ENCODE measurements around the gene PACSIN1.

PACSIN1 gene

GRCh38 chr6:34565722-34566137, 99.9 kb downstream of the PACSIN1 start:
- FAIRE-seq, result no peak

- no peak for FAIRE-seq
Measured at GRCh38 chr6:34566830-34567546, 101.1 kb downstream of the PACSIN1 start.

- FAIRE-seq, result no peak
Measured at GRCh38 chr6:34568341-34569201, 102.7 kb downstream of the PACSIN1 start.

- FAIRE-seq, result no peak
Measured at GRCh38 chr6:34569361-34569973, 103.6 kb downstream of the PACSIN1 start.

- no peak for FAIRE-seq
Measured at GRCh38 chr6:34570066-34570833, 104.4 kb downstream of the PACSIN1 start.

- FAIRE-seq, result no peak
Measured at GRCh38 chr6:34571388-34571787, 105.5 kb downstream of the PACSIN1 start.

- no peak for FAIRE-seq
Measured at GRCh38 chr6:34572021-34572420, 106.1 kb downstream of the PACSIN1 start.

- no peak for FAIRE-seq
Measured at GRCh38 chr6:34572585-34572984, 106.7 kb downstream of the PACSIN1 start.

GRCh38 chr6:34573567-34574183, 107.8 kb downstream of the PACSIN1 start:
- FAIRE-seq, result no peak

GRCh38 chr6:34574647-34575293, 108.9 kb downstream of the PACSIN1 start:
- FAIRE-seq, result no peak

GRCh38 chr6:34575326-34575725, 109.5 kb downstream of the PACSIN1 start:
- no peak for FAIRE-seq

- FAIRE-seq, result no peak
Measured at GRCh38 chr6:34576286-34576955, 110.5 kb downstream of the PACSIN1 start.

GRCh38 chr6:34578445-34579262, 112.8 kb downstream of the PACSIN1 start:
- no peak for FAIRE-seq

- FAIRE-seq, result no peak
Measured at GRCh38 chr6:34580707-34581560, 115.1 kb downstream of the PACSIN1 start.

- no peak for FAIRE-seq
Measured at GRCh38 chr6:34581561-34581920, 115.7 kb downstream of the PACSIN1 start.

GRCh38 chr6:34583461-34583860, 117.6 kb downstream of the PACSIN1 start:
- no peak for FAIRE-seq

- FAIRE-seq, result no peak
Measured at GRCh38 chr6:34583861-34584604, 118.2 kb downstream of the PACSIN1 start.

GRCh38 chr6:34584694-34585093, 118.8 kb downstream of the PACSIN1 start:
- no peak for FAIRE-seq

Measured in islet of Langerhans (tissue), 1 donor.